Measurements from ENCODE around the gene SREBF2.
"Not testable (repeated sequence)": the region's sequence is repeated elsewhere in the genome, so short reads cannot be mapped to it uniquely, and the experiment has no call there.

The SREBF2 gene

DNA sequence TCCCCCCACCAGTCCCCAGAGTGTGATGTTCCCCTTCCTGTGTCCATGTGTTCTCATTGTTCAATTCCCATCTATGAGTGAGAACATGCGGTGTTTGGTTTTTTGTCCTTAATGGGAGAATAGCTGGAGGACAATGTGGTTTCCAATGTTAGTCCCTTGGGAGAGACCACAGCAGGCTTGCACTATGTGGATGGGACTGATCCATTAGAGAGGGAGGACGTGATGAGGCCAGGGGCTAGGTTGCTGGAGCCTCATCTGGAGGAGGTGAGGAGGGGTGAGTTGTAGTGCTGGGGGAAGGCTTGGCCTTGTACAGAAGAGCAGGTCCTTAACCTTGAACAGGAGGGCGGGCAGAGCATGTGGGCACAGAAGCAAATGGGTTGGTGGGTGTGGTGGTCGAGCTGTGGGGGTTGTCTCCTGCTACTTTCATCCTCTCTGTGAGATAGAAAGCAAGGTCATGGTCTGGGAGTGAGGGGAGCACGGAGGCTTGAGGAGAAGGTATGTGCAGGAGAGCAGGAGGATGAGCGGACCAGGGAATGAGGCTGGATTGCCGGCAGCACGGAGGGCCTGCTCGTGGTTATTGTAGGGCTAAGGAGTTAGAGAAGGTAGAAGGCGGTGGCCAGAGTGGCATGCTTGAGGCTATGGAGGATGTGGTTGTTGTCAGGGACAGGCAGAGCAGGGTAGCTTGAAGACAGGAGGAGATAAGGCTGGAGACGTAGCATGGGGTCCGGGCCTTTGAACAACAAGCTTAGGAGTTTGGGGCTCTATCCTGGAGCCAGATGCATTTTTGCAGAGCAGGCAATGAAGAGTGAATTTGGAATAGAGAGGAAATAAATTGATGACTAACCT, 11.2 kb upstream of the SREBF2 start:
- no peak for DNase-seq

DNA sequence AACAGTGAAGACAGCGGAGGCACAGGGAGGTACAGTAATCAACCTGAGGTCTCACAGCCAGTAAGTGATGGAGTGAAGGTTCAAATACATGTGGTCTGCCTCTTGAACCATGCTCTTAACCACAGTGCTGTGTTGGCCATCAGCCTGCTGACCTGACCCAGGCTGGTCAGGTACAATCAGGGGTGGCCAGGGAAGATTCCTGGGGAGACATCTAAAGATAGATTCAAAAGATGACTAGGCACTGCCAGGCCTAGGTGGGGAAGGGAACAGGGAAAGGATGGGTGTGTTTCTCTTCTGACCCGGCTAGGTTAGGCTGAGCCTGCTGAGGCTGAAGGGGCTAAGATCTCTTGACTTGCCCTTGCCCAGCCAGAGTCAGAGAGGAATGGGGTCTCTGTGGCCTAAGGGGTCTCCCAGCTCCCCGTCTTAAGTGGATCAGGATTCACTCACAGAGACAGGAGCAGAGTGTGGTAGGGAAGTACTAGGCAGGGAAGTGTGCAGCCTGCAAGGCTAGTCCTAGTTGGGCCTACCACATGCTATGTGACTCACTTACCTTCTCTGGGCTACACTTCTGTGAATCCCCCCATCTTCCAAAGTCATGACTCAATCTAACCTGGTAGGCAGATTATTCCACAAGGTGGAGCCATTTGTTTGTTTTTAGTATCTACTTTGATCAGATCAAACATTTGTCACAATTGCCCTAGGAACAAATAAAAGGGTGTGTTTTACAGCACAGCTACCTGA, 10.4 kb upstream of the SREBF2 start:
- DNase-seq: peak; percentile 44

DNA sequence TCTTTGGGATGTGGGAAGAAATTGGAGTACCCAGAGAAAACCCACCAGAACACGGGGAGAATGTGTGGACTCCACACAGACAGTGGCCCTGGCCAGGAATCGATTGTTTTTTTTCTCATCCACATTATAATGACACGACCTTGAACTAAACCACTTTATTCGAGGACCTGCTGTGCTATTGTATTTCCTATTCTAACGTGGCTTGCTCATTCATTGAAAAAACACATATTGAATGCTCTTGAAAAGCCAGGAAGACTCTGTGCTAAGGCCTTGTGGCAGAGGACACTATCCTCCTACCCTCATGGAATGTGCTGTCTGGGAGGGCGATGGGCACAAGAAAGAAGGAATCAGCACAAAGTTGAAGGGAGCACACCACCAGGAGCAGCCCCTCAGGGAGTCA, 9.1 kb upstream of the SREBF2 start:
- DNase-seq: no peak

DNA sequence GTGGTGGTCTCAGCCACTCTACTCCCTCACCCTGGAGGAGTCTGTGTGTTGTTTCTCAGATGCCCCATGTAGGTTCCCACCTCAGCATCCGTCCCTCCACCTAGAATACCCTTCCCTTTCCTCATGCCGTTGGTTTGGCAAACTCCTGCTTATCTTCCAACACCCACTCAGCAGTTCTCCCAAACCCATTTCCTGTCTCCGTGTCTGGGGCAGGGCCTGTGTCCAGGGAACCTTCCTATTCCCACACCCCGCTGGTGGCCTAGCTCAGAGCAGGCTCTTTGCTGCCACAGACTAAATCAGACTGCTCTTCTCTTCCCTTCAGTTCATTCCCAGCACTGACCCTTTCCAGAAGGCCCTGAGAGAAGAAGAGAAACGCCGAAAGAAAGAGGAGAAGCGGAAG, 7.5 kb upstream of the SREBF2 start:
- DNase-seq: no peak

DNA sequence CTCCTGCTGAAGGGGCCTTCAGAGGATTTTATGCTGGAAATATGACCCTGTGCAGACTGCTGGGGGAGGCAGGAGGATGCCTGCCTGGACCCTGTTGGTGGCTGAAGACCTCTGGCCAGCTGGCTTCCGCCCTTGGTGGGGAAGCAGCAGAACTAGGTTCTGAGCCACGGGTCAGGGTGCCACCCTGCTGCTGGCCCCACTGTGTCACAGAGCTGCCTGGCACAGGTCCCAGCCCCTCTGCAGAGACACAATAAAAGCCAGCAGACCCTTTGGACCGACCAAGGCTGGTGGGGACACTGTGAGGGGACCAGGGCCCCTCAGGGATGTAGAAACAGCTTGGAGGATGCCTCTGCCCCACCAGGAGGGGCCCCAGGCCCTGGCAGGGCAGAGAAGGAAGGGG, 6.9 kb upstream of the SREBF2 start:
- no peak for DNase-seq

DNA sequence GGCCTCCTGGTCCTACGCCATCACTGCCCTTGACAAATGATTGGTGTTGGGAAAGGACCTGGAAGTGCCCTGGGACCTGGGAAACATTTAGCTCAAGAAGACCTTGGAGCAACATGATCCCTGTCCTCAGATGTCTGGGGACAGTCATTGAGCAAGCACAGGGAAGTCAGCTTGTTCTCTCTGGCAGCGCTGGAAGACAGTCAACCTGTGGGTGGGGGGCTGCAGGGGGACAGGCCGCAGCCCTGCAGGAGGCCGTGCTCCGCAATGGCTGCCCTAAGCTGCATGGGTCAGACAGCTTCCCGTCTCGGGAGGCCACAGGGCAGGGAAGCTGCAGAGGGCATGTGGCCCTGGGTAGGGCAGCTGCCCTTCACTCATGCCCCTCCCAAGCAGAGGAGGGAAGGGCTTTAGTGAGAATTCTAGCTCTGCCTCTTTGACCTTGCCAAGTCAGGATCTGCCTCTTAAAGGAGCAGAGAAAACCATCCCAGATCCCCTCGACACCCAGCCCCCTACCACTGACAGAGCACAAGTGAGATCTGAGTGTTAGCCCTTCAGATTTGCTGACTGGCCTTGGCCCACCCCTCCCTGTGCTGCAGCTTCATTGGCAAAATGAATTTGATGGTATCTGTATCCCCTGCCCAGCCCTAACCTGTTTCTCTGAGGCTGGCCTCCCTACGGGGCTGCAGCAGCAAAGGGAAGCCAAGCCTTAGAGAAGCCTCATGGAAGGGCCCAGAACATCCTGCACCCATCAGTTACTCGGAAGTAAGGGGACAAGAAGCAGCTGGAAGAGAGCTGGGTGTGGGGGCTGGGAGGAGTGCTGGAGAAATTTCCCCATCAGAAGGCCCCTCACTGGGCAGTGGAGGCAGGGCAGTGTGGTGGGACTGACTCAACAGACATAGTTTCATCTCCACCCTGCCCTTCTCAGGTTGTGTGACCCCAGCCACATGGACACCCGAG, 6.2 kb upstream of the SREBF2 start:
- DNase-seq: no peak

DNA sequence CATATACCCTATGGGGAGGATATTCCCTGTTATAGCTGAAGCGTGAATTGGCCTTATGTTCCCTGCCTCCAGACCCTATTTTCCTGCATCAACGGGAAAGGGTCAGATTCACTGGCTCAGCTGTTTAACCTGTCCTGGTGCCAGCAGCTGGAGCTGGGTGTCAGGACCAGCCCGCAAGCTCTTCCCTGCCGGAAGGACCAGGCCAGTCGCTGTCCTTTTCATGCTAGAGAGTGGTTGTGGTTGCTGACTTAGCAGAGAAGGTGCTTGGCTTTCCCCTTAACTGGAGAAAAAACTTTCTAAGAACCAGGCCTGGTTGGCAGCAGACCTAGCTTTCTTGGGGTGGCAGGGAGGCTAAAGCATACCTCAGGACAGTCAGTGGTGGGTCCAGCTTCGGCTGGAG, 5.2 kb upstream of the SREBF2 start:
- no peak for DNase-seq

DNA sequence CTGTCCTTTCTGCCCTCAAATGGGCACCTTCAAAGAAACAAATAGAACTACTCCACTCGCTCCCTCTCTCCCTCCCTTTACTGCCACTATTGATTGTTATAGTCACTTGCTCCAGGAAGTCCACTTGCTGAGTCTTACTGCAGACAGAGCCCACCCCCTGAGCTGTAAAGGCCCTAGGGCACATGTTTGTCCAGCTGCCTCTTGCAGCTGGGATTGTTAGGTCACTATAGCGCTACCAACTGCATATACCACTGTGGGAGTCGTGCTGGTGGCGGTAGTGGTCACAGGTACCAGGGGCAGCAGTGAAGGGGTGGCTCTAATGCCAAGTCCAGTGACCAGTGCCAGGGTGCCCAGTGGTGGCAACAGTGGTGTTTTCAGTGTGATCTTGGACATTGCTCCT, 4.4 kb upstream of the SREBF2 start:
- no peak for DNase-seq

DNA sequence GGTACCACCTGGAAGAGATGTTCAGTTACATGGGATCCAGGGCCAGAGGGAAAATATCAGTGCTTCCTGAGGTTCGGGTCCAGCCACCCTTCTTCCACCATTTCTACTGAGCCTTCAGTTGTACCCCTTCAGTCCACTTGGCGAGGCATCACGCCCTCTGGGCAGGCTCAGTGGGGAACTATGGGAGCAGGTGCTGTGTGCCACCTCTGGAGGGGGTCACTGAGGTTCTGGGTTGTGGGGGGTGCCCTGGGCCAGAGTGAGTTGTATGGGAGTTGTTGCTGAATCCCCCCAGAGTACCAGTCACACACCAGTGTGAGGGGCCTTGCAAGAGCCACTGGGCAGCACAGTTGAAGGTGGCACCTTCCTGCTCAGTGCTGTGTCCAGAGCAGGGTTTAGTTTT, 2.7 kb upstream of the SREBF2 start:
- peak; percentile 28 for DNase-seq

DNA sequence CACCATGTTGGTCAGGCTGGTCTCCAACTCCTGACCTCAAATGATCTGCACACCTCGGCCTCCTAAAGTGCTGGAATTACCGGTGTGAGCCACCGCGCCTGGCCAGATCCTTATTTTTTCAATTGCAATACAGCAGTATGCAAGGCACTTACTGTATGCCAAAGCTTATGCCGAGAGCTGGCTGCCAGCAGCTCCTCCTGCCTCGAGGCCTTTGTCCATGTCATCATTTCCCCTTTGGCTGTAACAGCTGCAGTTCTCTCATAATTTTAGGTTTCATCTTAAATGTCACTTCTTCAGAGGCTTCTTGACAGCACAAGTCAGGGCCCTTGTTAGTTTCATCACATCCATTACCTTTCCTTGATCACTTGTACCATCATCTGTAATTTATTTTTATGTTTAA, 1.5 kb upstream of the SREBF2 start:
- no peak for DNase-seq

DNA sequence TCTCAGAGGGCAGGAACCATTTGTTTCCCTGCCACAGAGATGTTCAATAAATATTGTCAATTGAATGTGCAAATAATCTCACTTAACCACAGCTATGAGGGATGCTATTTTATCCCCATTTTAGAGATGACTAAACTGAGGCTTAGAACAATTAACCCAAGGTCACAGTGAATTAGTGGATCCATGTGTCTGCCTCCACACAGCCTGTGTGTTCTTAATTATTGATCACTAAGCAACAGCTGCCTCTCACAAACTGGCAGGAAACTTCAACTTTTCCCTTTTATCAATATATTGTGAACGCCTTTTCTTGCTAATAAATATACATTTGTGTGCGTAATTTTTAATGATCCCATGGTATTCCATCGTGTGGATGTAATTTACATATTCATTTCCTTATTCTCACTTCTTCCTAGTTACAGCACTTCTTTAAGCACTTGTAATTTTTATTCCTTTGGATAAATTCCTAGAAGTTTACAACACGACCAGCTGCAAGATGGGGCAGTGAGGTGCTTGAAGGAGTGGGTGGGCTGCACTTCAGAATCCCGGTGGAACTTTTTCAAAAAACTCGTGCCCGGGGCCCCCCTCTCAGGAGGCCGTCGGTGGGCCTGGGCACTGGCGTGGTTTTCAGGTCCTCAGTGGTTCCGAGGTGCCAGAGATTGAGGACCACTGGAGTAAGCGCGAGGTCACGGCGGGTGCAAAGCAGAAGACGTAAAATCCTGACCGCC, 915 bp upstream of the SREBF2 start:
- DNase-seq: no peak

DNA sequence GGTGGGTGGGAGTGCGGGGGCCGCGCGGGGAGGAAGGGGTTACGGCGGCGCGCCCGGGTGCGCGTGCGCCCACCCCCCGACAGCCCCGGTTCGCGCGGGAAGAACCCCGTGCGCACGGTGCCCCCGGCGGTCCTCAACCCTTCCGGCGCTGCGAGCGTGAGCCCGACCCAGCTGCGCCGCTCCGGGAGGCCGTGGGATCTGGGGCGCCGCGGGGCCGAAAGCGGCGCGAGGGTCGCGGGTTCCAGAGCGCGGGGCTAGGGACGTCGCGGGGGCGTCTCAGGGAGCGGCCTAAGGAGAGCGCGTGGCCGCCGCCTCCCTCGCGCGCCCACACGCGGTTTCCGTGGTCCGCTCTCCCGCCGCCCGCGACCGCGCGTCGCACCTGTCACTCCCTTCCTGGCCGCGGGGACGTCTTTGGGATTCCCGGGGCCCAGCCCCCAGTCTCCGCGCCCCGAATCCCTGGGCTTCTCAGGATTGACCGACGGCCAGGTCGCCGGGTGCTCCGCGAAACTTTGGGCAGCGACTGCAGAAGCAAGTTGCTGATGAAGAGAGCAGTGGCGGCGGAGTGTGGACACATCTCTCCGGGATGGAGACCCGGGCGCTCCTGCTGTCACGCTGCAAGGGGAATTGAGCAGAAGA, 582 bp downstream of the SREBF2 start:
- DNase-seq: peak; percentile 55

DNA sequence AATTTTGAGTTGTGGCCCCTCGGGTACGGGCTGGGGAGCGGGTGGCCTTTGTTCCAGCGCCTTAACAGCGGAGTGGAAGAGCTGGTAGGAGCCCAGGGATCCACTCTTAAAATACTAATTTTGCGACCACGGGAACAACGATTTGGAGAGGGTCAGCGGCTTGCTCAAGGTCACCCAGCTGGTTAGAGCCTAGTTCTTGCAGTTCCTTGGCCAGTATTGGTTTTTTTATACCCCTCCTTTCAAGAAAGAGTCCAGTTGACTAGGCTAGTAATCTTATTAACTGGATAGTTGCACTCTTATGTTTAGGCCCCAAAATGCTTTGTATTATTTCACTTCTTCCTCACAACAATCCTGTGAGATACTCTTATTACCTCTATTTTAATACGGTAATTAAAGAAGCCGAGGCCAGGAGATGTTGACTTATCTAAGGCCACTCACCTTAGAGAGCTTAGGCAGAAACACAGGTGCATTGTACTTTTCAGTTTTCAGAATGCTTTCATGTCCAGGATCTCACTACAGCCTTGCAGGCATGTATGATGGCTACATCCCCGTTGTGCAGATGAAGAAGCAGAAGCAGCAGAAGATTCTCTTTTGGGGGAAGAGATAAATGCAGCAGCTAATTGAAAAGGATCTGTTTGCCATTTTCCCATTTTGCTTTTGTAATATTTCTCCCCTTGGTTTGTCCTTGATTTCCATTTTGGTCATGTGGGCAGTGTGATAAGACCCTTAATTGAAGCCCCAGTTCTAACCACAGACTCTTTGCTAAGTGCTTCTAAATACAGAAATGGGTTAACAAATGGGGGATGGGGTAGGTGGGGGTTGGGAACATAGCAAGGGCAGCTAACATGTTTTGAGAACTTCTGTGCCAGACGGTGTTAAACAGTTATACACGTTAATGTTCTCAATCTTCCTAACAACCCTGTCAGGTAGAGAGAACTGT, 1.4 kb downstream of the SREBF2 start:
- no peak for DNase-seq

DNA sequence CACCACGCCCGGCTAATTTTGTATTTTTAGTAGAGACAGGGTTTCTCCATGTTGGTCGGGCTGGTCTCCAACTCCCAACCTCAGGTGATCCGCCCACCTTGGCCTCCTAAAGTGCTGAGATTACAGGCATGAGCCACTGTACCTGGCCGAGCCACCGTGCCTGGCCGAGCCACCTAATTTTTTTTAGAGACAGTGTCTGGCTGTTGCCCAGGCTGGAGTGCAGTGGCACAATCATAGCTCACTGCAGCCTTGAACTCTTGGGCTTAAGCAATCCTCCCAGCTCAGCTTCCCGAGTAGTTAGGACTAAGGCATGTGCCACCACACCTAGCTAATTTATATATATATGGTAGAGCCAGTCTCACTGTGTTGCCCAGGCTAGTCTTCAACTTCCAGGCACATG, 2.6 kb downstream of the SREBF2 start:
- not testable (repeated sequence) for DNase-seq

DNA sequence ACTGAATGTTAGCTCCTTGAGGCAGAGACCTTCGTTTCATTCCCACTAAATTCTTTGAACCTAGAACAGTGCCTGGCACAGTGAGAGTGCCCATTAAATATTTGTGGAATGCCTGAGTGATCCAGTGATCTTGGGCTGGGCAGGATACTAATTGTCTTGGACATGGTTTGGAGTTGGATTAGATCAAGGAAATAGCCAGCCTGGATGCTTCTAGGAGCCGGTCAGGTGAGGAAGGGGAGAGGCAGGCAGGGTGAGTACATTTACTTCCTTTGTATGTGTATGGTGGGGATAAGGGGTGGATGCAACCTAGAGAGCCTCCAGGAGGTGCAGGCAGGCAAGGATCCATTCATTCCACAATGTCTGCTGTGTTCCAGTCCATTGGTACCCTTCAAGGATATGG, 3.6 kb downstream of the SREBF2 start:
- no peak for DNase-seq

DNA sequence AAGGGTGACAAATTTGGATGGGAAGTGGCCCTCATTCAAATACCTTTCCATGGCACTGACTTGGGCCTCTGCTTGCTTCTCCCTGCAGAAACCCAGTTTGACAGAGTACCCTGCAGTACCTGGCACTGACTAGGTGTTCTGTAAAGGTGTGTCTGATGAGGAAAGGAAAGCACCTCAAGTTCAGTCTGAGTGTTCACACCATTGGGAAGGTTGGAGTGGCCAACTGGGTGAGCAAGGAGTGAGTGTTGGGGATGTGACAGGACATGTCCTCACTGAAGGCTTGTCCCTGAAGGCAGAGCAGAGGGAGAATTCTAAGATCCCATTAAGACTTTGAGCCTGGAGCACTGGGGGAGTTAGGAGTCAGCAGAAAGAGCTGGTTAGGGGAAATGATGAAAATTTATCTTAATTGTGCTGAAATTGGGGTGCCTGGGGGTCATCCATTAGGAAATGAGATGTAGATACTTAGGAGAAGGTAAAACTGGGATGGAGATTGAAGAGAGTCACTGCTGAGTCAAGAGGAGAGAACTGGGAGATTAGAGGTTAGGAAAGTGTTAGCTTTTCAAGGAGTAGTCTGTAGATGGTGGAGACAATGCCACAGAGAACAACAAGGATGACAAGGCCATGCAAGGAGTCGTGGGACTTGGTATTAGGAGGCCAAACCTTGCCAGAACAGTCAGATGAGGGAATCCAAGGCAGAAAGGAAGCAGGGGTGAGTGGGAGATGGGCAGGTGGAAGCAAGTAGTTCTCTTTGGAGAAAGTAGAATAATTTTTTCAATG, 6.1 kb downstream of the SREBF2 start:
- no peak for DNase-seq

DNA sequence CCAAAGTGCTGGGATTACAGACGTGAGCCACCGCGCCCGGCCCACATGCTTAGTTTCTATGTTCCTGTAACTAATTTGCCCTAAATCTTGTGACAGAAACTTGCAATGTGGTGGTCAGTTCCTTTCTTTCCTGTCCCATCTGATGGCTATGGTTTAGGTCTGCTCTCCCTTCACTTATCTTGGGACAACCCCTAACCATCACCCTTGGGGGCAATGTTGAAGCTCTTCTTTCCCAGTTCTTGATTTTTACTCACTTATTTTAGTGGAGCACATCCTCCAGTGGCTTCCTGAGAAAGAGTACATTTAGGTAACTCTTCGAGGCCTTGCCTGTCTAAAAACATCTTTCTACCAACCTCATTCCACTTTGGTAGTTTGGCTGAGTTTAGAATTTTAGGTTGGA, 7.3 kb downstream of the SREBF2 start:
- no peak for DNase-seq

DNA sequence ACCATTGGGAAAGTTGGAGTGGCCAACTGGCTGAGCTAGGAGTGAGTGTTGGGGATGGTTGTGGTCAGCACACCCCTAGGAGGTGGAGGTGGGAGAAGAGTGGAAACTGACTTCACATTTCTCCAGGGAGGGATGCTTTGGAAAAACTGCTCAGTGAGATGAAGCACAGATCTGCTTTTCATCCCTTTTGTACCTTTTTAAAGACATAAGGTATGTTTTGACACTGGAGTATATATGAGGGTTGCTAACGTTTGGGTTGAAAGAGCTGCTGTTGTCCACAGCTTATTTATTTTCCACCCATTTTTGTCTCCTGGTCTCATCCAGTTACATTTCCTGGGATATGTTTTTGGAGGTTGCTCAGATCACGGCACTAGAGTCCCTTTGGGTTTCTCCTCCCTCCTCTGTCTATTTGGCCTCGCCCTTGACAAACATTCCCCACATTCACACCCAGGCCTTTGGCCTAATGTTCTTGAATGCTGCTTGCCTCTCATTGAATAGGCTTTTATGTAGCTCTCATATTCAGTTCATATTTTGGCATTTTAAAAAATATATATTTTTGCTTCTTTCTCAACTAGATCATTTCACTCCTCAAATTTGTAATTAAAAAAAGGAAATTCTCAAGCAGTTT, 8.3 kb downstream of the SREBF2 start:
- DNase-seq: no peak
